Activated gamma-delta T cell (primary cell): Measurements from ENCODE around the gene GNG11.

Experiments
- DNase-seq: peaks from one replicate; lab custom pipeline; 2025; lab: John Stamatoyannopoulos, UW

GNG11 gene

GRCh38 chr7:93948106-93948505, 26.6 kb downstream of the GNG11 start:
- DNase-seq = no peak

GRCh38 chr7:93948873-93949272, 27.3 kb downstream of the GNG11 start:
- no peak for DNase-seq

- no peak for DNase-seq
Measured at GRCh38 chr7:93949423-93949822, 27.9 kb downstream of the GNG11 start.

- no peak for DNase-seq
Measured at GRCh38 chr7:93955304-93955703, 33.8 kb downstream of the GNG11 start.

GRCh38 chr7:93957767-93958166, 36.2 kb downstream of the GNG11 start:
- DNase-seq = no peak

GRCh38 chr7:93958216-93958615, 36.7 kb downstream of the GNG11 start:
- DNase-seq = no peak

- DNase-seq = no peak
Measured at GRCh38 chr7:93958651-93959050, 37.1 kb downstream of the GNG11 start.

GRCh38 chr7:93960986-93961385, 39.5 kb downstream of the GNG11 start:
- DNase-seq = no peak

GRCh38 chr7:93964262-93964661, 42.7 kb downstream of the GNG11 start:
- DNase-seq = no peak

GRCh38 chr7:93964813-93965212, 43.3 kb downstream of the GNG11 start:
- DNase-seq = no peak

- DNase-seq = no peak
Measured at GRCh38 chr7:93968911-93969620, 47.5 kb downstream of the GNG11 start.

GRCh38 chr7:93972029-93972725, 50.6 kb downstream of the GNG11 start:
- no peak for DNase-seq

- DNase-seq = no peak
Measured at GRCh38 chr7:93973134-93973533, 51.6 kb downstream of the GNG11 start.

GRCh38 chr7:93977211-93977950, 55.8 kb downstream of the GNG11 start:
- no peak for DNase-seq
